ENCODE data around the gene LYRM9.

DNA sequence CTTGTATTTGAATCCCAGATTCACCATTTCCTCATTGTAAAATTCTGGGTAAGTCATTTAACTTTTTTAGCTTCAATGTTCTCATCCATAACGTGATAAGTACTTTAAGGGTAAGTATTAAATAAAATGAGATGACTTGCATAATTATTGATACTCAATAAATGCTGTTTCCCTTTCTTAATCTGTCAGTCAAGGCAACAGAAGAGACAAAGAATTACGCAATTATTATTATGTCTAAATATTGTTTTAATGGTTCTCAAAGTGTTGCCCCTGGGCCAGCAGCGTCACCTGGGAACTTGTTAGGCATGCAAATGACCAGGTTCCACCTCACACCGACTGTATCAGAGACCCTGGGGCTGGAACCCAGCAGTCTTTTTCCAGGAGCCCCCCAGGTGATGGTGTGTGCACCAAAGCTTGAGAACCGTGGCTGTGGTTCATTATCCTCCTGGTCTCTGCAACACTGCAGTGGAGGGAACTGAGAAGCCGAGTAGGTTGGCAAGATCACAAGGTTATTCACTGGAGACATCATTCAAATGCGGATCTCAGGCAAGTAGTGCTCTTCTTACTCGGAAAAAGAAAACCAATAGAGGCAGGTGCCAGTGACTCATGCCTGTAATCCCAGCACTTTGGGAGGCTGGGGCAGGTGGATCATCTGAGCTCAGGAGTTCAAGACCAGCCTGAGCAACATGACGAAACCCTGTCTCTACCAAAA, 43.5 kb downstream of the LYRM9 start:
- TF ChIP-seq POLR2AphosphoS5 (IDR thresholded peaks at IDR 0.05; ENCODE audit: control insufficient read depth, insufficient read depth, low read depth, low read length) (no peak), PTBP1 (IDR thresholded peaks at IDR 0.05; ENCODE audit: low read depth, low read length) (no peak)

All from K562 (cell line).